ENCODE data around the gene HOXB2.

GRCh38 chr17:48528153-48528935 is 16.6 kb downstream of the HOXB2 start:
- TF ChIP-seq CTCF (conservative IDR thresholded peaks at IDR 0.05 in 1 of 2, IDR thresholded peaks at IDR 0.05 in 1 of 2; ENCODE audit: low read depth in 1 of 2, low read length in 2 of 2) (no peak), EZH2 (IDR thresholded peaks at IDR 0.05; ENCODE audit: low read length, missing control alignments) (no peak)
